Neural cell (in vitro differentiated cells): ENCODE measurements around the gene PNPLA1.

Experiments used
- EP300 ChIP-seq: fragments of 450-650 bp; conservative IDR thresholded peaks from 2 replicates; pipeline ENCODE4 v1.6.1; 2014; ENCODE audit warnings: antibody characterized with exemption, mild to moderate bottlenecking, moderate library complexity; ENCODE audit not compliant: poor library complexity, severe bottlenecking
- EZH2 ChIP-seq: fragments of 200-600, 300-800 bp; shearing (Covaris generic), sonication (generic); IDR thresholded peaks from 2 replicates; pipeline ENCODE4 v1.6.1; 2014; ENCODE audit warnings: antibody characterized with exemption, low read length, borderline replicate concordance, mild to moderate bottlenecking; ENCODE audit not compliant: insufficient read depth, poor library complexity, severe bottlenecking
- MXI1 ChIP-seq: fragments of 450-650 bp; conservative IDR thresholded peaks from 2 replicates; pipeline ENCODE4 v1.6.1; 2014; ENCODE audit warnings: antibody characterized with exemption, mild to moderate bottlenecking; ENCODE audit not compliant: poor library complexity, severe bottlenecking
- SMC3 ChIP-seq: fragments of 450-650 bp; conservative IDR thresholded peaks from 2 replicates; pipeline ENCODE4 v1.6.1; 2014; ENCODE audit warnings: antibody characterized with exemption, mild to moderate bottlenecking, moderate library complexity; ENCODE audit not compliant: poor library complexity
- TF ChIP-seq, protein P1 (sequence below): fragments of 450-650 bp; IDR thresholded peaks from 2 replicates; pipeline ENCODE4 v1.5.1; 2014; ENCODE audit warnings: antibody characterized with exemption, mild to moderate bottlenecking, moderate library complexity; ENCODE audit not compliant: poor library complexity, severe bottlenecking
- TF ChIP-seq, protein P2 (sequence below): IDR thresholded peaks from 2 replicates; pipeline ENCODE4 v1.6.1; 2012; ENCODE audit warnings: borderline replicate concordance

DNA sequence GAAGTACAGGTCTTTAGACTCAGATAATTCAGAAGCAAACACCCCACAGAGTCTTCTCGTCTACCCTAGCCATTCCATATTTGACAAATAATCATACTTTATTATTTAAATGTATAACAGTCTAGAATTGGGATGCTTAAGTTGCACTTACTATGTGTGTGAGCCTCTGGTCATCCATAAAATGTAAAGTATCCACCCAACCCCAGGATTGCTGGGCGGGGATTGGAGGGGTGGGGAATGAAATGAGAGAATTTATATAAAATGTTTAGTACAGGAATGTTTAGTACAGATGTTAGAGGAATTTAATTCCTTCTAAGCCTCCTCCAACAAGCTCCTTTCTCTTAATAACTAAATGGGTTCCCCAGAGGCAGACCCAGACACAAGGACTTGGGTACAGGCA is 50.0 kb downstream of the PNPLA1 start:
- TF ChIP-seq EZH2 = no peak
- TF ChIP-seq, protein P1, sequence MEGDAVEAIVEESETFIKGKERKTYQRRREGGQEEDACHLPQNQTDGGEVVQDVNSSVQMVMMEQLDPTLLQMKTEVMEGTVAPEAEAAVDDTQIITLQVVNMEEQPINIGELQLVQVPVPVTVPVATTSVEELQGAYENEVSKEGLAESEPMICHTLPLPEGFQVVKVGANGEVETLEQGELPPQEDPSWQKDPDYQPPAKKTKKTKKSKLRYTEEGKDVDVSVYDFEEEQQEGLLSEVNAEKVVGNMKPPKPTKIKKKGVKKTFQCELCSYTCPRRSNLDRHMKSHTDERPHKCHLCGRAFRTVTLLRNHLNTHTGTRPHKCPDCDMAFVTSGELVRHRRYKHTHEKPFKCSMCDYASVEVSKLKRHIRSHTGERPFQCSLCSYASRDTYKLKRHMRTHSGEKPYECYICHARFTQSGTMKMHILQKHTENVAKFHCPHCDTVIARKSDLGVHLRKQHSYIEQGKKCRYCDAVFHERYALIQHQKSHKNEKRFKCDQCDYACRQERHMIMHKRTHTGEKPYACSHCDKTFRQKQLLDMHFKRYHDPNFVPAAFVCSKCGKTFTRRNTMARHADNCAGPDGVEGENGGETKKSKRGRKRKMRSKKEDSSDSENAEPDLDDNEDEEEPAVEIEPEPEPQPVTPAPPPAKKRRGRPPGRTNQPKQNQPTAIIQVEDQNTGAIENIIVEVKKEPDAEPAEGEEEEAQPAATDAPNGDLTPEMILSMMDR = no peak
- TF ChIP-seq, protein P2, sequence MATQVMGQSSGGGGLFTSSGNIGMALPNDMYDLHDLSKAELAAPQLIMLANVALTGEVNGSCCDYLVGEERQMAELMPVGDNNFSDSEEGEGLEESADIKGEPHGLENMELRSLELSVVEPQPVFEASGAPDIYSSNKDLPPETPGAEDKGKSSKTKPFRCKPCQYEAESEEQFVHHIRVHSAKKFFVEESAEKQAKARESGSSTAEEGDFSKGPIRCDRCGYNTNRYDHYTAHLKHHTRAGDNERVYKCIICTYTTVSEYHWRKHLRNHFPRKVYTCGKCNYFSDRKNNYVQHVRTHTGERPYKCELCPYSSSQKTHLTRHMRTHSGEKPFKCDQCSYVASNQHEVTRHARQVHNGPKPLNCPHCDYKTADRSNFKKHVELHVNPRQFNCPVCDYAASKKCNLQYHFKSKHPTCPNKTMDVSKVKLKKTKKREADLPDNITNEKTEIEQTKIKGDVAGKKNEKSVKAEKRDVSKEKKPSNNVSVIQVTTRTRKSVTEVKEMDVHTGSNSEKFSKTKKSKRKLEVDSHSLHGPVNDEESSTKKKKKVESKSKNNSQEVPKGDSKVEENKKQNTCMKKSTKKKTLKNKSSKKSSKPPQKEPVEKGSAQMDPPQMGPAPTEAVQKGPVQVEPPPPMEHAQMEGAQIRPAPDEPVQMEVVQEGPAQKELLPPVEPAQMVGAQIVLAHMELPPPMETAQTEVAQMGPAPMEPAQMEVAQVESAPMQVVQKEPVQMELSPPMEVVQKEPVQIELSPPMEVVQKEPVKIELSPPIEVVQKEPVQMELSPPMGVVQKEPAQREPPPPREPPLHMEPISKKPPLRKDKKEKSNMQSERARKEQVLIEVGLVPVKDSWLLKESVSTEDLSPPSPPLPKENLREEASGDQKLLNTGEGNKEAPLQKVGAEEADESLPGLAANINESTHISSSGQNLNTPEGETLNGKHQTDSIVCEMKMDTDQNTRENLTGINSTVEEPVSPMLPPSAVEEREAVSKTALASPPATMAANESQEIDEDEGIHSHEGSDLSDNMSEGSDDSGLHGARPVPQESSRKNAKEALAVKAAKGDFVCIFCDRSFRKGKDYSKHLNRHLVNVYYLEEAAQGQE = no peak
- TF ChIP-seq EP300 = no peak
- TF ChIP-seq SMC3 = no peak
- TF ChIP-seq MXI1 = no peak
